ENCODE data around the gene MBP.

The MBP gene

DNA sequence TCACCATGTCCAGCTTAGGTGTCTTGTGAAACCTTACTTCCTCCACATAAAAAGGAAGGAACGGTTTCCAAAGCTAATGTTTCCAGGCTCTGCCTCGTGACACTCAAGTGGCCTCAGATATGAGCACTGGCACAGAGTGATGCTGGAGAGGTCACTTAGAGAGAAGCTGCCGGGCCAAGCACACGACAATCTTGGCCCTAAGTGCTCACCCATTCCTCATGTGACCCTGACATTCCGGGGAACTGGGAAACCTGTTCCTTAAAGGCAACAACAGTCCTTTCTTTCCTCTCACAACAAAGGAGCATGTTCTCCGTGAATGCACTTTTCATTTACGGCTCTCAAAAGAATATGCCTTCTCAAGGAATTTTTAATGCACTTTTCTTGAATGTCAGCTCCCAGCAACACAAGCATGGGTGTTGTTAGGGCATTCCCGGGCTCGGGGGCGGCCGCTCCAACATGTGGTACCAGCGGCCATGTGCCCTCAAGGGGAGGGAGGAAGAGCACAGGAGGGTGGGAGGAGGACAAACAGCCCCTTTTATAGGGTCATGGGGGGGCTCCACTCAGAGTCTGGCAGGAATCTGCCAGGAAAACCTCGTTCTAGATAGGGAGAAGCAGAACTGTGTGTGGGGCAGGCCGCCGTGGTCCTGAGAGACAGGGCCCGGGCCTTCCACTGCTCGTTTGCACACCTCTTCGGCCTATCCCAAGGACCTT lies 118.6 kb downstream of the MBP start:
- Histone ChIP-seq H3K27me3 (replicated peaks) (no peaks in the 10 kb centered on the region), H3K36me3 (replicated peaks) (peaks cover 2% of the 10 kb centered on the region), H3K27ac (no peak overlapping the region), H3K4me3 (ENCODE audit: low read depth, low read length) (no peak overlapping the region)
- TF ChIP-seq, protein P1, sequence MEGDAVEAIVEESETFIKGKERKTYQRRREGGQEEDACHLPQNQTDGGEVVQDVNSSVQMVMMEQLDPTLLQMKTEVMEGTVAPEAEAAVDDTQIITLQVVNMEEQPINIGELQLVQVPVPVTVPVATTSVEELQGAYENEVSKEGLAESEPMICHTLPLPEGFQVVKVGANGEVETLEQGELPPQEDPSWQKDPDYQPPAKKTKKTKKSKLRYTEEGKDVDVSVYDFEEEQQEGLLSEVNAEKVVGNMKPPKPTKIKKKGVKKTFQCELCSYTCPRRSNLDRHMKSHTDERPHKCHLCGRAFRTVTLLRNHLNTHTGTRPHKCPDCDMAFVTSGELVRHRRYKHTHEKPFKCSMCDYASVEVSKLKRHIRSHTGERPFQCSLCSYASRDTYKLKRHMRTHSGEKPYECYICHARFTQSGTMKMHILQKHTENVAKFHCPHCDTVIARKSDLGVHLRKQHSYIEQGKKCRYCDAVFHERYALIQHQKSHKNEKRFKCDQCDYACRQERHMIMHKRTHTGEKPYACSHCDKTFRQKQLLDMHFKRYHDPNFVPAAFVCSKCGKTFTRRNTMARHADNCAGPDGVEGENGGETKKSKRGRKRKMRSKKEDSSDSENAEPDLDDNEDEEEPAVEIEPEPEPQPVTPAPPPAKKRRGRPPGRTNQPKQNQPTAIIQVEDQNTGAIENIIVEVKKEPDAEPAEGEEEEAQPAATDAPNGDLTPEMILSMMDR (IDR thresholded peaks at IDR 0.05; ENCODE audit: low read depth, low read length, missing control alignments): no peak
- DNase-seq: no peak
- in situ Hi-C loops (cut with HindIII; ENCODE audit: low pct_ligation_motif_present, low sequenced_read_pairs): no loop called here

DNA sequence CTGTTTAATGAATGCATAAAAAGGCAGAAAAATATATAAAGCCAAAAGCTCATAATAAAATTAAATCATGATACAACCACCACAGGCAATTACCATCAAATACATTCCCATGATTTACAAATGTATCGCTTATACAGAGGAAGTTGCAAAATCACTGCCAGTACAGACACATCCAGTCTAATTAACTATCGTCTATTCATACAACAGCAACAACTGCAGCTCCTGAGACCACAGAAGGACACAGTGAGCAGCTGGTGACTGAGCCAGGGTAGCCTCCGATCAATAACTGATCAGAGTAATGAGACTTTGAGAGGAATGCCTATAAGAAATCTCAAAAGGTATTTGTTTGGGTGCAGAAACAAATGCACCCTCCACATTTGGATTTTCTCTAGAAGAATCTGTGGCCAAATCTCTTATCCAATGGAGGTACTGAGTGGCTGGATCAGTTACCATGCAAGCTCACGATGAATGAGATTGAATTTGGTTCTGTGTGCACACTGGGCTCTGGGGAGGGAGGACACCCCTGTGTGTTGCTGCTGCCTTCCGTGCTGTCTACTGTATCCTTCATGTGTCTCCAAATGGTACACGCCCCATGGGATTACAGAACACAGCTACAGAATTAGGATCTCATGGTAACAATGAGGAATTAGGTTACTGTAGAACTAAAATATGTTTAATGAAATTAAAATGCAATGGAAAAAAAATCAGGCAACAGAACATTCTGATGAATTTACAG lies 119.6 kb downstream of the MBP start:
- no peak for DNase-seq
- in situ Hi-C loops (cut with HindIII; ENCODE audit: low pct_ligation_motif_present, low sequenced_read_pairs): no loop called here
- Histone ChIP-seq H3K36me3 (replicated peaks) (peaks cover 2% of the 10 kb centered on the region), H3K27me3 (replicated peaks) (no peaks in the 10 kb centered on the region), H3K27ac (no peak overlapping the region), H3K4me3 (ENCODE audit: low read depth, low read length) (no peak overlapping the region)
- TF ChIP-seq, protein P1 (IDR thresholded peaks at IDR 0.05; ENCODE audit: low read depth, low read length, missing control alignments): no peak

- no peak overlapping the region for H3K27ac ChIP-seq
- TF ChIP-seq, protein P1 (IDR thresholded peaks at IDR 0.05; ENCODE audit: low read depth, low read length, missing control alignments): no peak
- DNase-seq: no peak
- H3K36me3 ChIP-seq (replicated peaks): peaks cover 2% of the 10 kb centered on the region
- H3K4me3 ChIP-seq (ENCODE audit: low read depth, low read length): no peak overlapping the region
- no peaks in the 10 kb centered on the region for H3K27me3 ChIP-seq (replicated peaks)
- in situ Hi-C loops (cut with HindIII; ENCODE audit: low pct_ligation_motif_present, low sequenced_read_pairs): no loop called here
Observed at GRCh38 chr18:77012120-77012519, 120.5 kb downstream of the MBP start.

DNA sequence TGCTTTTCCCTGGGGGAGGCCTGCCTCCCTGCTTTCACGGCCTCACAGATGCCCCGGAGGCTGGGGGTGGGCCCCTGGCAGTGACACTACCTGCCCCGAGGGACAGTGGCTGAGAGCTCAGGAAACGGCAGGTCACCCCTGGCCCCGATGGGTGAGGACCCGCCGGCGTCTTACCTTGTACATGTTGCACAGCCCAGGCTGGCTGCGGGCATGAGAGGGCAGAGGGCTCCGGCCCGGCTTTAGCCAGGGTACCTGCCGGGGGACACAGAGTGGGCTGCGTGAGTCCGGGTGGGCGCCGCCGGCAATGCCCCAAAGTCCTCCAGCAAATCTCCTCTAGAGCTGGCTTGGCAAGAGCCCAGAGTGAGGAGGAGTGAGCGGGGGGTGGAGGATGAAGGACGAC lies 122.9 kb downstream of the MBP start:
- H3K4me3 ChIP-seq (ENCODE audit: low read depth, low read length): no peak overlapping the region
- no peaks in the 10 kb centered on the region for H3K27me3 ChIP-seq (replicated peaks)
- DNase-seq: no peak
- in situ Hi-C loops (cut with HindIII; ENCODE audit: low pct_ligation_motif_present, low sequenced_read_pairs): no loop called here
- TF ChIP-seq, protein P1 (IDR thresholded peaks at IDR 0.05; ENCODE audit: low read depth, low read length, missing control alignments): no peak
- H3K27ac ChIP-seq: no peak overlapping the region
- no peaks in the 10 kb centered on the region for H3K36me3 ChIP-seq (replicated peaks)

GRCh38 chr18:77008576-77009315 lies 123.8 kb downstream of the MBP start:
- DNase-seq: no peak
- Histone ChIP-seq H3K27me3 (replicated peaks) (no peaks in the 10 kb centered on the region), H3K27ac (no peak overlapping the region), H3K4me3 (ENCODE audit: low read depth, low read length) (no peak overlapping the region), H3K36me3 (replicated peaks) (no peaks in the 10 kb centered on the region)
- in situ Hi-C loops (cut with HindIII; ENCODE audit: low pct_ligation_motif_present, low sequenced_read_pairs): no loop called here
- TF ChIP-seq, protein P1 (IDR thresholded peaks at IDR 0.05; ENCODE audit: low read depth, low read length, missing control alignments): no peak

Data from brain microvascular endothelial cell (primary cell).